ENCODE measurements around the gene CLEC2B.

CLEC2B gene

DNA sequence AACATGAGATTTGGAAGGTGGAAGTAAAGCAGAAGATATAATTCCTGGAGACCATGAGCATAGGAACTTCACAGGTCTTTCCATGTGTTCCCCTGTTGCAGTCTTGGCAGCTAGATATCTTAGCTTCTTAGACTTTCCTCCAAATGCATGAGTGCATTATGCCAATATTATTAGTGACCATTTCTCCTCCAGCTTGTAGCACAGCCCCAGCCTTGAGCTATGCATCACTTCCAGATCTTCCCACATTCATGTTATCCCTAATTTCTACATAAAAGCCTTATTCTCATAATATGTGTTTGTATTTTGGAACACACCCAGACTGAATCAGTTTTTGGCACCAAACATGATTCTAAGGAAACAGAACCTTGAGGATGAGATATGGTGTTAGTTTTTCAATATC is 11.0 kb downstream of the CLEC2B start:
- ATAC-seq (ENCODE audit: insufficient read depth, low read depth), result no peak

DNA sequence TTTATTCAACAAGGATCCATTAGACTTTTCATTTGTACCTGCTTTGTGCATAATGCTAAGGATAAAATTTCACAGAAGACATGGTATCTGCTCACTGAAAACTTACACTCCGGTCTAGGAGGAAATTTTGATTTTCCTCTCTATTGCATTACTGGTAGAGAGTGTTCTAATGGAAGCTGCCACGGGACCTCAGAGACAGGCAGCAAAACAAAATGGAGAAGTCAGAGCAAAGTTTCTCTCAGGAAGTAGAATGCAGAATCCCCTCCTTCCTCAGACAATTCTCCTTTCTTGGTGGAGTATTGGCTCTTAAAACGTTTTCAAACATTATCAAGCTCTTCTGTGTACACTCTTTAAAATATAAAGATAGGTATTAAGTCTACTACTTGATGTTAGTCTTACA is 12.3 kb downstream of the CLEC2B start:
- H3K9ac ChIP-seq (ENCODE audit: low read depth, low read length), result no peak overlapping the region
- H3K36me3 ChIP-seq (ENCODE audit: insufficient read depth, low read length), result peaks cover 34% of the 10 kb centered on the region; the same call in 1 of the 2 replicates
- no peak overlapping the region for H3K4me3 ChIP-seq (ENCODE audit: low read depth in 1 of 2, low read length in 2 of 2)
- no peaks in the 10 kb centered on the region for H4K20me1 ChIP-seq (ENCODE audit: insufficient read depth, low read length)
- no peak for ATAC-seq (ENCODE audit: insufficient read depth, low read depth)
- H3K4me2 ChIP-seq (ENCODE audit: insufficient read depth, low read length), result no peak overlapping the region
- no peak for DNase-seq
- H3K9me3 ChIP-seq (ENCODE audit: insufficient read depth, low read length, severe bottlenecking), result no peaks in the 10 kb centered on the region
- no peaks in the 10 kb centered on the region for H3K4me1 ChIP-seq (ENCODE audit: insufficient read depth, low read length)
- H3K27me3 ChIP-seq (ENCODE audit: insufficient read depth, low read length, poor library complexity), result no peaks in the 10 kb centered on the region
- TF ChIP-seq, protein P1, sequence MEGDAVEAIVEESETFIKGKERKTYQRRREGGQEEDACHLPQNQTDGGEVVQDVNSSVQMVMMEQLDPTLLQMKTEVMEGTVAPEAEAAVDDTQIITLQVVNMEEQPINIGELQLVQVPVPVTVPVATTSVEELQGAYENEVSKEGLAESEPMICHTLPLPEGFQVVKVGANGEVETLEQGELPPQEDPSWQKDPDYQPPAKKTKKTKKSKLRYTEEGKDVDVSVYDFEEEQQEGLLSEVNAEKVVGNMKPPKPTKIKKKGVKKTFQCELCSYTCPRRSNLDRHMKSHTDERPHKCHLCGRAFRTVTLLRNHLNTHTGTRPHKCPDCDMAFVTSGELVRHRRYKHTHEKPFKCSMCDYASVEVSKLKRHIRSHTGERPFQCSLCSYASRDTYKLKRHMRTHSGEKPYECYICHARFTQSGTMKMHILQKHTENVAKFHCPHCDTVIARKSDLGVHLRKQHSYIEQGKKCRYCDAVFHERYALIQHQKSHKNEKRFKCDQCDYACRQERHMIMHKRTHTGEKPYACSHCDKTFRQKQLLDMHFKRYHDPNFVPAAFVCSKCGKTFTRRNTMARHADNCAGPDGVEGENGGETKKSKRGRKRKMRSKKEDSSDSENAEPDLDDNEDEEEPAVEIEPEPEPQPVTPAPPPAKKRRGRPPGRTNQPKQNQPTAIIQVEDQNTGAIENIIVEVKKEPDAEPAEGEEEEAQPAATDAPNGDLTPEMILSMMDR (IDR thresholded peaks at IDR 0.05; ENCODE audit: borderline replicate concordance, extremely low read depth, low read length, poor library complexity, severe bottlenecking), result no peak
- TF ChIP-seq EZH2 (IDR thresholded peaks at IDR 0.05; ENCODE audit: borderline replicate concordance, low read depth, low read length, severe bottlenecking), result no peak
- peaks cover 26% of the 10 kb centered on the region for H3K79me2 ChIP-seq (ENCODE audit: insufficient read depth, low read length)
- no peak overlapping the region for H3K27ac ChIP-seq (ENCODE audit: low read length)
- H2AFZ ChIP-seq (ENCODE audit: low read depth, low read length), result no peak overlapping the region

More for the DNA sequence above, 11.0 kb downstream of the CLEC2B start:
- Histone ChIP-seq H3K9me3 (ENCODE audit: insufficient read depth, low read length, severe bottlenecking) (no peaks in the 10 kb centered on the region), H4K20me1 (ENCODE audit: insufficient read depth, low read length) (no peaks in the 10 kb centered on the region), H3K36me3 (ENCODE audit: insufficient read depth, low read length) (peaks cover 27% of the 10 kb centered on the region; the same call in 1 of the 2 replicates), H3K9ac (ENCODE audit: low read depth, low read length) (no peak overlapping the region), H3K4me2 (ENCODE audit: insufficient read depth, low read length) (no peak overlapping the region), H3K4me3 (ENCODE audit: low read depth in 1 of 2, low read length in 2 of 2) (no peak overlapping the region), H3K27me3 (ENCODE audit: insufficient read depth, low read length, poor library complexity) (no peaks in the 10 kb centered on the region), H3K27ac (ENCODE audit: low read length) (no peak overlapping the region), H3K79me2 (ENCODE audit: insufficient read depth, low read length) (peaks cover 39% of the 10 kb centered on the region), H2AFZ (ENCODE audit: low read depth, low read length) (no peak overlapping the region), H3K4me1 (ENCODE audit: insufficient read depth, low read length) (no peaks in the 10 kb centered on the region)
- DNase-seq, result no peak
- no peak for TF ChIP-seq EZH2 (IDR thresholded peaks at IDR 0.05; ENCODE audit: borderline replicate concordance, low read depth, low read length, severe bottlenecking)
- TF ChIP-seq, protein P1 (IDR thresholded peaks at IDR 0.05; ENCODE audit: borderline replicate concordance, extremely low read depth, low read length, poor library complexity, severe bottlenecking), result no peak

DNA sequence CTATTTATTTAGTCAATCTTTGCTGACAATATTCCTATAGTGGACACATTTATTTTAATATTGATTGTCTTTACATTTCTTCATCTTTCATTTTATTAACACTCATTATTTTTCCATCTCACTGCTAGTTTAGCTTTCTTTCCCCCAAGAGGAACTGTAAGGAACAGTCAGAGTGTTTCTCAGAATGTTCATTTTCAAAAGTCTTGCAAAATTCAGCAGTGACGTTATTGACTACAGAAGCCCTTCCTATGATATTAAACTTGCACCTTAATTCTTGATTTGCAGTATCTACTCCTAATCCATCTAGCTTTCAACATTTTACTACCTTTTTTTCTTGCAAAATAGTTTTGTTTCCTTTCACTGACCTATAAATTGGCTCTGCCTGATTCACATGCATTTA is 13.0 kb downstream of the CLEC2B start:
- H3K4me2 ChIP-seq (ENCODE audit: insufficient read depth, low read length), result no peak overlapping the region
- no peaks in the 10 kb centered on the region for H3K27me3 ChIP-seq (ENCODE audit: insufficient read depth, low read length, poor library complexity)
- H2AFZ ChIP-seq (ENCODE audit: low read depth, low read length), result no peak overlapping the region
- peaks cover 34% of the 10 kb centered on the region; the same call in 1 of the 2 replicates for H3K36me3 ChIP-seq (ENCODE audit: insufficient read depth, low read length)
- ATAC-seq (ENCODE audit: insufficient read depth, low read depth) (no peak), DNase-seq (no peak)
- no peaks in the 10 kb centered on the region for H3K9me3 ChIP-seq (ENCODE audit: insufficient read depth, low read length, severe bottlenecking)
- H3K79me2 ChIP-seq (ENCODE audit: insufficient read depth, low read length), result peaks cover 19% of the 10 kb centered on the region
- no peak overlapping the region for H3K4me3 ChIP-seq (ENCODE audit: low read depth in 1 of 2, low read length in 2 of 2)
- H3K27ac ChIP-seq (ENCODE audit: low read length), result no peak overlapping the region
- H3K4me1 ChIP-seq (ENCODE audit: insufficient read depth, low read length), result no peaks in the 10 kb centered on the region
- H4K20me1 ChIP-seq (ENCODE audit: insufficient read depth, low read length), result no peaks in the 10 kb centered on the region
- TF ChIP-seq EZH2 (IDR thresholded peaks at IDR 0.05; ENCODE audit: borderline replicate concordance, low read depth, low read length, severe bottlenecking), result no peak
- TF ChIP-seq, protein P1 (IDR thresholded peaks at IDR 0.05; ENCODE audit: borderline replicate concordance, extremely low read depth, low read length, poor library complexity, severe bottlenecking), result no peak
- H3K9ac ChIP-seq (ENCODE audit: low read depth, low read length), result no peak overlapping the region

DNA sequence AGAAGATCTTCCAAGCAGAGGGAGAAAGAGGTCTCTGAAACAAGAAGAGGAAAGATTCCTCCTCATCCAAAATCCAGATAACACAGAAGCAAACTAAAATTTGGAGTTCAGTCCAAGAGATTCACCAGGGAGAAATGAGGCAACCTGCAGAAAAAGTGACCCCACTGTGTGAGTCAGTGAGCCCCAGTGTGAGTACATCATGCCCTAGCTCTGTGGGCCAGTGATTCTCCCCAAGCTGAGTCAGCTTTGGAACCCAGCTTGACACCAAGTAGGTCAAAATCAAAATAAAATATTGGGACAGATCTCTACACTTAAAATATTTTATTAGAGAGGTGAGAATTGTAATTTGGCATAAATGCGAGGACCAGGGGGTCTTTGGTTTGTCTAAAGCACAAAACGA is 17.2 kb downstream of the CLEC2B start:
- Histone ChIP-seq H3K27ac (ENCODE audit: low read length) (no peak overlapping the region), H2AFZ (ENCODE audit: low read depth, low read length) (no peak overlapping the region), H3K9me3 (ENCODE audit: insufficient read depth, low read length, severe bottlenecking) (no peaks in the 10 kb centered on the region), H3K4me1 (ENCODE audit: insufficient read depth, low read length) (no peaks in the 10 kb centered on the region), H3K36me3 (ENCODE audit: insufficient read depth, low read length) (peaks cover 24% of the 10 kb centered on the region; the same call in 1 of the 2 replicates), H3K79me2 (ENCODE audit: insufficient read depth, low read length) (no peaks in the 10 kb centered on the region), H3K4me3 (ENCODE audit: low read depth in 1 of 2, low read length in 2 of 2) (no peak overlapping the region), H3K27me3 (ENCODE audit: insufficient read depth, low read length, poor library complexity) (no peaks in the 10 kb centered on the region), H3K9ac (ENCODE audit: low read depth, low read length) (no peak overlapping the region), H4K20me1 (ENCODE audit: insufficient read depth, low read length) (no peaks in the 10 kb centered on the region), H3K4me2 (ENCODE audit: insufficient read depth, low read length) (no peak overlapping the region)
- DNase-seq (no peak), ATAC-seq (ENCODE audit: insufficient read depth, low read depth) (no peak)
- TF ChIP-seq, protein P1 (IDR thresholded peaks at IDR 0.05; ENCODE audit: borderline replicate concordance, extremely low read depth, low read length, poor library complexity, severe bottlenecking), result no peak
- TF ChIP-seq EZH2 (IDR thresholded peaks at IDR 0.05; ENCODE audit: borderline replicate concordance, low read depth, low read length, severe bottlenecking), result no peak
